RPMI8226 (cell line): ENCODE results near the gene AKNAD1.

Source experiments
- DNase-seq: peaks from one replicate; pipeline ENCODE4 v3.0.0-alpha.2; 2015

AKNAD1 gene

DNA sequence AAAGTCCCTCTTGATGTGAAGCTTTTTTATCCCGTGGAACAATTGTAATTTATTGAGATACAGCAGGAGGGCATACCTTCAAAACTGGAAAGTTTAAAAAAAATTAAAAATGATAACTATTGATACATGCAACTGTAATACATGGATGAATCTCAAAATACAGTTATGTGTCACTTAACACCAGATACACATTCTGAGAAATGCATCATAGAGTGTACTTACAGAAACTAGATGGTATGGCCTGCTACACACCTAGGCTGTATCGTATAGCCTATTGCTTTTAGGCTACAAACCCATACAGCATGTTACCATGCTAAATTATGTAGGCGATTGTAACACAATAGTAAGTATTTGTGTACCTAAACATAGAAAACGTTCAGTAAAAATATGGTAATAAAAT is 7.1 kb upstream of the AKNAD1 start:
- no peak for DNase-seq

DNA sequence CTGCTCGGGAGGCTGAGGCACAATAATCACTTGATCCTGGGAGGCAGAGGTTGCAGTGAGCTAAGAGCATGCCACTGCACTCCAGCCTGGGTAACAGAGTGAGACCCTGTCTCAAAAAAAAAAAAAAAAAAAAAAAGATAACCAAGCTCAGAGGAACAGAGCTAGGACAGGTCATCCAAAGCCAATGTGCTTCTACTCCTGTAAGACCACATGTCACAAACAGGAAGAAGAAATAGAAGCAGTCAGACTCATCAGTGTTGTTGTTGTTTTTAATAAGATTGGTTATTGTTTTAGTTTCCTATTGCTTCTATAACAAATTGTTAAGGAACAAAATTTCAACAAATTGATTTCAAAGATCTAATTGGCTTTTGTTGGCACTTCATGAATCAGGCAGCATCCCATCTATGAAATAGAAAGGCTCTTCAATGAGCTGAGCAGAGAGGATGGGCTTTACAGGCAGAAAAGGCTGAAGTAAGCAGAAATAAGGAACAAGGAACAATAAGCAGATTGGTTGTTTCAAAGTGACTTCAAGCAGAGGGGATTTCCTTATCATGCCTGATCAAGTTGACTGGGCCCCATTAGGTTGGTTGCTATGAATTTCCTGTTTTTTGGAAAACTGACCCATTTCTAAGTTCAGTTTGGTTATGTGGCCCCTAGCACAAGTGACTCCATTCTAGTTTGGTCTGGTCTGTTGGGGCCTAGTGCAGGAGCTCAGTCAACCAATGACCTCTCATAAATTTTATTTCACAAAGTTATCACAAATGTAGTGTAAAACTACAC is 6.0 kb upstream of the AKNAD1 start:
- no peak for DNase-seq

DNA sequence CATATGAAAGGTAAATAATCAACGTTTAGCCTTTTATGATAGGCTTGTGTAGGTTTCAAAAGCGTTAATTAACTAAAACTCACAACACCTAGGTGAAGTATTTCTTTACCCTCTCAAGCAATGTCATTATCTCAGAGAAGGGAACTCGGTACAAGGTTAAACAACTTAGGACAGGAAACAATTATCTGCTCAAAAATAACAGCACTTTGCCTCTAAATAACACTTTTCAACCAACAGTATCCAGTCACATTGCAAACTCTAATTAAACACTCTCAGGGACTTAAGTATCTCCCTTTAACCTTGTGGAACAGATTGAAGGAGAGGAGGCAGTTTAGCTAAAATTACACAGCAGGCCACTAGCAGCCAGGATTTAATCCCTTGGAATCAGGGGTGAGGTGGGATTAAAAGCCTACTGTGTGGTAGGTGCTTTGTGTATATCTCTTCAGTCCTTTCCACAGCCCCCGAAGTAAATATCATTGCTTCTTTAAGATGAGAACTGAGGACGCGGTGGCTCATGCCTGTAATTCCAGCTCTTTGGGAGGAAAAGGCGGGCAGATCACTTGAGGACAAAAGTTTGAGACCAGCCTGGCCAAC is 5.2 kb upstream of the AKNAD1 start:
- no peak for DNase-seq

DNA sequence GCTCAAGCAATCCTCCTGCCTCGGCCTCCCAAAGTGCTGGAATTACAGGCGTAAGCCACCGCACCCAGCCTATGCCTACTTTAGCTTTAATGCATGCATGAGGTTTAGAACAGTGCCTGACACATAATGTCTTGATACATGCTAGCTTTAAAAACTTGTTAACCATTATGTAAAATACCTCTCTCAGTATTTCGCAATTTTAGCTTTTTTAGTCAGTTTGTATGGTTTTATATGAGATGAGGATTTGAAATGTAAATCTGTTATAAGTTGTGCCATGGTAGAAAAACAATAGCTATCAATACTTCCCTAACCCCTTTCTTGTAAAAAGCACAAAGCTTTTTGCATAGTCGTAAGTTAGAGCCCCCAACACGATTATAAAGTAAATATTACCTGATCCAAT is 4.7 kb upstream of the AKNAD1 start:
- DNase-seq = no peak

DNA sequence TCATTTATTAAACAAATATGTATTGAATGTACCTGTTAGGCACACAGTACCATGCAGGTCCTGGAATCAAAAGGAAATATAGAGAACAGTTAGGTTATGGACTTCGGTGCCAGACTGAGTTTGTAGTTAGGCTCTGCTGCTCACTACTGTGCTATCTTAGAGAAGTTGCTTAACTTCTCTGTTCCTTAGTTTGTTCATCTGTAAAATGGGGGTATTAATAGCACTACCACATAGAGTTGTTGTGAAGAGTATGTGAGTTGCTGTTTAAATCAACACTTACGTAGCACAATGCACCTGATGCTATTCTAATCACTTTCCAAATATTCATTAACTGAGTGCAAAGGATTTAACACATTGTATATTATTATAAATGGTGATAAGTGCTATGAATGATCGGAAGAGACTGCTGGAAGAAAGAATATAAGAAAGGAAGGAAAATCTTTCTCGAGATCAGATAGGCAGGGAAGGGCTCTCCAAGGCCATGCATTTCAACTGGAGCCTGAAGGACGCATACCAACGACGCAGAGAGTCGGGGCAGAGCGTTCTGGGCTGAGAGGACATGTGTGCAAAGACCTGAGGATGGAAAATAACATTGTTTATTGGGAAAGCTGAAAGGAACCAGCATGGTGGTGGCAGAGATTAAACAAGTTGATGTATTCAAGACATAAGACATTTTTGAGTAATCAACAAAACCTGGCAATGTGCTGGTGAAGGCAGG is 3.5 kb upstream of the AKNAD1 start:
- no peak for DNase-seq

DNA sequence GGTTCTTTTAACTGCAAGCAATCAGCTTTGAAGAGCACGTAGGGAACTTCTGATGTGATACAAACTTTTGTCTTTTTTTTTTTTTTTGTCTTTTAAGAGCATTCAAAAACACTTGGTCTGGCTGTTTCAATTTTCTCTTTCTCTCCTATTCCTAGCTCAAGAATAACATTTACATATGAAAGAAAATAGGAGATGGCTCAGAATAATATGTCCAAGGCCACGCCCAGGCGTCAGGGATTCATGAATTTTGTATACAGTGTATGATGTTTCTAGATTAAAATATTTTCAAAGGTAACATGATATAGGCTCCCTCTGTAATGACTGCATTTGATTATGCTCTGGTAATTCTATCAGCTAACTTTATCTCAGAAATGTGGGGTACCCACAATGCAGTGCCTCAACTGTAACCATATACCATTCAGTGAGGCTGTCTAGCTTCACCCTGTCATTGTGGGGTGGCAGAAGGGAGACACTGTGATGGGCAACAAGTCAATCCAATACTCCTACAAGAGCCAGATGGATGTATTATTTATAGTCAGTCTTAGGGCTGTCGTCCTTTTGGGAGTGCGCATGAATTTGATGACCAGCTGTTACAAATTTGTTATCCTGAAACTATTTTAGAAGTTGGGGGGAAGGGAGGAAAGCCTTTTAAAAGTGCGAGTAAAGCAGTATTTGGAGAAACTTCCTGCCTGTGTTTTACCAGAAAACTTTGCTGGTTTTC is 1.5 kb upstream of the AKNAD1 start:
- DNase-seq = no peak

DNA sequence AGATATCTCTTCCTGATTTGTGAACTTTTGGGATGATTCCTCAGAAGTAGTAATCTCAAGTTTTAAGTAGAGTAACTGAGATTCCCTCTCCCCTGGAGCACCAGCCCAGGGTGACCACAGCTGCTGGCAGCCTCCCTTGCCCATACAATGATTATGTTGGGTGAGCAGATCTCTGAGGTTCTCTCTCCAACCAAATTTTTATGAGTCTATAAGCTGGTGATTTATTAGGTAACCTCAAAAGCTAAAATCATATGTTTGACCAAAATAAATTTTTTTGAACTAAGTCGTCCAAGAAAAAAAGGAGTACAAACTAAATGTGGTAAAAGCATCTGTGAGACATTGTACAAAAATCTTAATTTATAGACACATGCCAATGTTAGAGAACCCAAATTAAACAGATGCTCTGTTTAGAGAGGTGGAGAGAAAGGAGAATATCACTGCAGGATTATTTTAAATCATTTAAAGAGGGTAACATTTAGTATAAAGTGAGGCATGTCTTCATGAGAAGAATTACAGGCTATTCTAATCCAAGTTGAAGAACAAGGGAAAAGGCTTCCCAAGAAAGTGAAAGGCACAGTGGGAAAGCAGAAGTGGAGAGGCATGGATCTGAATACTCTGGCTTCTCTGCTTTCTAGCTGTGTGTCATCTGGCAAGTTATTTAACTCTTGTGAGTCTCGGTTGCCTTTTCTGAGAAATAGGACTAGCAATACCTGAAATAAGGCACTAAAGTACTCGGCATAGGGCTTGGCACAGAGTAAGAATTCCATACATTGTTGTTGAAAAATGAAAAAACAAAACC is 2.5 kb downstream of the AKNAD1 start:
- DNase-seq = no peak

DNA sequence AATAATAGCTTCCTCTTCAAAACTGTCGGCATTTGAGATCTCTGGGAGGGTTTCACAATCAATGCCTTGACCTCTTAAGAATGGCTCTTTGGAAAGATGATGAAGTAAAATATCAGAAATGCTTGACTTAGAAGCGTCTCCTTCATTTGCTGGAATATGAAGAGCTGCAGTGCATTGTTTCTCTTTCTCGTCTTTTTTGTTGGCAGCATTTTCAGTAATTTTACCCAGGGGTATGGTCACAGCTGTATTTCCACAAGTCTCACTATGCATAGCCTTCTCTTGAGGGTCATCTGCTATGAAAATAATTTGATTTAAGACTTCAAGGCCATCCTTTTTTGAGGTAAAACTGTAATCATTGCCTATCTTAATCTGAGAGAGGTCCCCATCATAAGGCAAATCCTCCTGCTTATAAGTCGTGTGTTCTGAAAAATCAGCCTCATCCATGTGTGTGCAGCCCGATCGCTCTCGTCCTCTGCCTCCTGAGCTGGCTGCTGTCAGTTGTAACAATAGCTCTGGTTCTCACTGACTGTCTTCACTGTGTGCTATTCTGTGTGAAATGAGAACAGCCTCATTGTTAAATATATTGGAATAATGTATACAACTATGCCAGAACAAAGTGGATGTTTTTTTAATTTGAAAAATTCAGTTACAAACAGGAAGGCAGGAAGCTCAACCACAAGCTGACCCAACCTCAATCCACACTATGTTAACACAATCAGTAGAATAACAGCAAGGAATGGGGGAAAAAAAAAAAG is 4.5 kb downstream of the AKNAD1 start:
- no peak for DNase-seq

DNA sequence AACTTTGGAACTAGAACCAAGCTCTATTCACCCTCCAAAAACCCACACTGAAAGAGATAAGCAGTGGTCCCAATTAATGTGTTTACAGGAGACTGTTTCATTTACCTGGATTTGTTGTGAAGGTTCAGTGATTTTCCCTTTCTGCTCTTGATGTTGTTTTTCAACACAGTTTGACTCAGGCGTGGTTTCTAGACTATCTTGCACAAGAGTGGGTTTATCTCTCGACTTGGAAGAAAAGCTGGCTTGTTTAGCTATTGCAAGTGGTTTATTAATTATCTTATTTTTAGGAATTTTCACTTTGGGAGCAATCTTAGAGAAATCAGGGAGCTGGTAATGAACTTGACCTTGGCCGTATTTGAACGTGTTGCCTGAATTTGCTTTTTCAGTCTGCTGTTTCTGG is 5.3 kb downstream of the AKNAD1 start:
- no peak for DNase-seq

DNA sequence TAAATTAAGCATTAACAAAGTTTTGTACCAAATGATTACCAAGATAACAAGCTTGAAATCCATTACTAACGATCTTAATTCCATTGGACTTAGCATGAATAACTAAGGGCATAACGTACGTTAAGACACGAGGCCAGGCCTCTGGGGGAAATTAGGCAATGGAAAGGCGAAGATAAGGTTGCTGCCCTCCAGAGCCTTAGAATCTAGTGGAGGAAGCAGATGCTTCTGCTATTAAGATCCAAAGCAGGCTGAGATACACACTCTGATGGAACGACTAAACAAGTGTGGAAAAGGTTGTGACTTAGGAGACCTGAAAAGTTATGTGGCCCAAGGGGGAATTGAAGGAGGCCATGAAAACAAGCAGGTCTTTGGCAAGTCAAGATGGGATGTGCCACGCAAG is 6.0 kb downstream of the AKNAD1 start:
- DNase-seq = no peak

DNA sequence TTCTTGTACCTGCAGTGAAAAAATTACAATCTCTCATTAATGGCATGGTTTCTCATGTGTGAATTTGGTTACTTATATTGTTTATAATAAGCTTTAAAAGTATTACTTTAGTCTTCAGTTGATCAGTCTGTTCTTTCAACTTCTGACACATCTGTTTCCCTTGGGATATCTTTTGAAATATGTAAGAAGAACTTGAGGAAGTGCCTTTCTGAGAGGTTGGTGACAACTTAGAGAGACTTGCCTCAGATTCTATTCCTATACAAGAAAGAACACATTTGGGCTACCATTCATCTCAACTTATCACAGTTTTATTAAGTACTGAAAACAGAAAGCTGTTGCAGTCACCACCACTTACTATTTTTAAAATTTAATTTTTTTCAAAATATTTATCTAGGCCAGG is 8.1 kb downstream of the AKNAD1 start:
- no peak for DNase-seq

DNA sequence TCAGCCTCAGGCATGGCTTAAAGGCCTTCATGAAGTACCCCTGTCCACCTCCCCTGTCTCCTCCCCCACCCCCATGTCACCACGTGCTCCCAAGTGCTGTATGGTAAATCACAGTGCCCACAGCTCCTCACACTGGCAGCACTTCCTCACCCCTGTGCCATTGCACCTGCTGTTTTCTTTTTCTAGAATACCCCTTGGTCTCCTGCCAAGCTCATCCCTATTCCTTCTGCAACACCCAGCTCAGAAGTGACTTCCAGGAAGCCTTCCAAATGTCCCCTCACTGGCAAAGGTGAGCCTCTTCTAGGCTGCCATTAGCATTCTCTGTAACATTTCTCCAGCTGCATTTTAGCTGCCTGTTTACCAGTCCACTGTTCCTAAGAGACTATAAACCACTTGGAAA is 9.4 kb downstream of the AKNAD1 start:
- no peak for DNase-seq

DNA sequence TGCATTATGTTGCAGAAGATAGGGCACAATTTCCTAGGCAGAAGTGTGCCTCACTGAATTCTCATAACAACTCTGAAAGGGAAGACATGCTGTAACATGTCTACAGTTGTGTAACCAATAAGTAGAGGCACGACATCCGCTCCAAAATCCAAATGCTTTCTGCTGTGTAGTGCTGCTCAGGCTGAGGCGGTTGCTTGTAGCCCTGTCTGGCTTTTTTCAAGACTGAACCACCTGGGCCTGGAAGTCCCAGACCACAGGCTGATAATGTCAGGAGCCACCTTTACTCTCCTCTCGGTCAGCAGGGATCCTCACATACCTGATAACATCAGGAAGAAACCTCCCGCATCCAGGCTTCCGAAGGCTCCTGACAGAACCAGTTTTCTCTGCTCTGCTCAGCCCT is 10.9 kb downstream of the AKNAD1 start:
- DNase-seq = no peak

DNA sequence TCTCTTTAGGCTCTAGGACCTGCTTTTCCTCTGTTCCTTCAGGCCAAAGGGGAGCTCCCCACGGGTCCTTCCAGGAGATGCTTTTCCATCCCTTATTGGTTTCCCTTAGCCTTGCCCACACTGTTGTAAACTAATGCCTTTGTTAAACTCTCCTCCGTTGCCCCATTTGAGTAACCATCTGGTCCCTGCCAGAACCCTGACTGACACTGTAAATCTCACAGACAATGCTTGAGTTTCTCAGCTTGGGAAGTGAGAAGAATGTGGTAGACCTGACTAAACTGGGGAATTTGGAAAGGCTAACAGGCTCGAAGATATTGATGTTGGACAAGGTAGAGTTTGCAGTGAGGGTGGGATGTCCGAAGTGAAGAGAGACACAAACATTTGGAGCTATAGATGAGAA is 11.4 kb downstream of the AKNAD1 start:
- no peak for DNase-seq

DNA sequence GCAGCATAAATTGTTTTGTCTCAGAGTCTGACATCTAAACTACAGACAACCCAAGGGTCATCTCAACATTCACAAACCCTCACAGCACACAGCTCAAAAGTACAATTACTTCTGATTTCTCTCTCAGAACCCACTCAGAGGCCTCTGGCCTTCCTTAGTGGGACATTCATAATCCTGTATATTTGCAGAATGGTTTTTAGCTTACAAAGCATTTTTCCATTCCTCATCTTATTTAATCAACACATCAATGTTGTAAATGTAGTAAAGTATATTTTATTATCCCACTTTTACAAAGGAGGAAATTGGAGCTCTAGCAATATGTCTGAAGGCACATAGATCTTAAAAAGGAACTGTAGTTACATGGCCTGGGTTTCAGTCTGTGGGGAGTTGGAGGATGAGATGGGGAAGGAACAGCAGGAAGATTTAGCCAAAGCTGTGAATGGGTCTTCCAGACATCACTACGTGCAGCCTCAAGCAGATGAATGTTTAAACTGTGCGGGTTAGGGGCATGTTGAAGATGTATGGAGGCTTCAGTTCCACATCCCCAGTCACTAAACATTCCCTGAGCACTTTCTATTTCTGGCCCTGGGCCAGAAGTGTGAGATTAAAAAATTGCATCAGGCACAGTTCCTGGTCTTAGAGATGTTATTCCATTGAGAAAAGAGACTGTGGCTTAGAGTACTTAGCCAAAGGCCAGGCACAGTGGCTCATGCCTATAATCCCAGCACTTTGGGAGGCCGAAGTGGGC is 13.3 kb downstream of the AKNAD1 start:
- no peak for DNase-seq

DNA sequence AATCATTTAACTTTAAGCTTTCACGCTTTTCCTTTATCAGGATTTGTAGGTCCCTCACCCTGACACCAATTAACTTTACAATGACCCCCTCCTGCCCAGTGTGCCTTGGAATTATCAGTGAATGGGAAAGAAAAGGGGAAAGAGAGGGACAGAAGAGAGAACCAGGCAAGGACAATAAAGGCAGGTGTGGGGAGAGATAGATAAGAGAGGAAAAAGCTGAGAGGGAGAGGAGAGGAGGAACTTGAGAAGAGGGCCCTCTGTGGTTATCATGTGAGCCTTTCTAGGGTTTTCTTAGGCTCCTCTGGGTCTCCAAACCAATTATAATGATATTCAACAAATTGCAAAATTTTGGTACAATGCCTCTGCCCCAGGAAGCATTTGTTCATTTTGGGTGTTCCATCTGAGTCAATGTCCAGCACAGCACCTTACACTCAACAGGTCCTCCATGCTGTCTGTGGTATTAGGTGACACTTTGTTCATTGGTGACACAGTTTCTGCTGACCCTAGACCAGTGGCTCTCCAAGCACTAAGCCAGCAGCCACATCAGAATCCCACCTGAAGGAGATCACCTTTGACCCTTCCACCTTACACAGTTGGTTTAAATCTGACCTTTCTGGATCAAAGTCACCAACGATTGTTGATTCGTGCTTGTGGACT is 14.2 kb downstream of the AKNAD1 start:
- DNase-seq = no peak

DNA sequence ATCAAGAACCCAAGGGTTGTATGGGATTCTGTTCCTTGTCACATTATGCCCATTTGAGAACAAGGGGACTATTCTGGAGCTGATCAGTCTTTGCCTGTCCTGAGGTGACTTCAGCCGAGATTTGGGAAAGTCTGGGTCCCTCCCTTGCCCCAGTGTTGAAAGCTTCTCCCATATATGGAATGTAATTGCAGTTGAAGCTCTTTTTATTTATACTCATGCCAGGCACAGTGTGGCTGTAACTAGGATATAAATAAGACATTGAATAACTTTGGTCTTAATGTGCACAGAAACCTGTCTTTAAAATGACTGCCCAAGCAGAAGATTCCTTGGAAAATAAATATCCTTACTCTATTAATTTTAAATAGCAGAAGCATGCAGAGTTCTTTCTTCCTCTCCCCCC is 15.2 kb downstream of the AKNAD1 start:
- DNase-seq = no peak

DNA sequence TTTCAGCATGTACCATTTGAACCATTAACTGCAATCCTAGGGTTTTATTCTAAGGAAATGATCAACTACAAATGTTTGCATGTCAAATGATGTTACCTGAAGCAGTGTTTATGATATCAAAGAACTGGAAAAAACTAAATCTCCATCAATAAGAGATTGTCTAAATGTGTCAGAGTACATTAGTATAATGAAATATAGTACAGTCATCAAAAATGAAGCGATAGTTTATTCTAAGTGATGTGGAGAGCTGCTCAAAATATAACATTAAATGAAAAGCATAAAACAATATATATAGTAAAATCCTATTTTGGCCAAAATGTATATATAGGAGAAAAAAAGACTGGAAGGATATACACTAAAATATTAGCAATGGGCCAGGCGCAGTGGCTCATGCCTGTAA is 24.0 kb downstream of the AKNAD1 start:
- no peak for DNase-seq

DNA sequence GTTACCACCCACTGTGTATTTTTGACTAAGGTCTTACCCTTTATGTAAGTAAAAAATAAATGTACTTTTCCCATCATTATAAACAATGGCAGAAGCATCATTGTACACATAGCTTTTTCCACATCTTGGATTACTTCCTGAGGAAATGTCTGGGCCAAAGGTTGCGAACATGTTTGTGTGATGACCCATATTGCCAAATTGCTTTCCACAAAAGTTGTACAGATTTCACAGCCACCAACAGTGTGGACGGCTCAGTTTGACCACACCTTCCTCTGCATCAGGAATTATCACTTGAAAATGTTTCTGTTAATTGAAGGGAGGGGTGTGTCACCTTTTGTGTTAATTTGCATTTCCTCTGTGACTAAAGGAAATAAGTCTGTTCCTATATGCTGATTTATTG is 25.7 kb downstream of the AKNAD1 start:
- no peak for DNase-seq

DNA sequence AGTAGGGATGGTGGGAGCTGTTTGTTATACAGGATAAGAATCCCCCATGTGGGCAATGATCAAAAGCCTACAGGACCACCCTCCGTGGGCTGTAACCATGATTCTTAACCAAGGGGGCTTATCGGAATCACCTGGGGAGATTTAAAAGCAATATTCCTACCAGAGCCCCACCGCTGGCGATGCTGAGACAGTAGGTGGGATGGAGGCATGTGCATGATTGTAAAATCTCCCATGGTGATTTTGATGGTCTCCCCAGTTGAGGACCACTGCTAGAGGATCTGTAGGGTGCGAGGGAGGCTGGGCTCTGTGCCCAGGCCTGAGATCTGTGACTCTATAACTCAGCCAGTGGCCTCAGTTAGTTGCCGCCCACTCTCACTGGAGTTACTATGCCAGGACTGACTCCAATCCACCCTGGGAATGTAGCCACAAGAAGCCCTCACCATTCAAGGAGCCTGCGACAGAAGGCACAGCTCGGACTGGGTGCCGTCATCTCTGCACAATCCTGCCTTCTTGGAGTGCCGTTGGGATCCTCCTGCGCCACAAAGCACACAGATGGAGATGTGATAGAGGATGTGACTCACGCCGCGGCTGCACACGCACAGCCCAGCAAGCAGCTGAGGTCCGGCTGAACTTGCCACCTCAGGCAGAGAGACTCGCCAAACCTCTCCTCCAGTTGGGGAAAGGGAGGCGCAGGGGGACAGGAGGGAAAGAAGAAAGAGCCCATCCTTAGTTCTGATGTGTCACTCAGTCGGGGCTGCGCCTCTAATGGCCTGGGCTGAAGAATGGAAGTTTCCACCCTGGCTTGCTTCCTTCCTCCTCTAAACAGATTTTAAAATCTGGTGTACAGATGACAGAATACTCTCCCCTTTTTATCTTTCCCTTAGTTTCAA is 26.5 kb downstream of the AKNAD1 start:
- no peak for DNase-seq
